ENCODE data around the gene CASZ1. TPM values are rescaled to one million over a fixed set of nuclear protein-coding genes. Genes with fewer than 3 reads are reported as not detected.

Gene CASZ1
- polyA plus RNA-seq, 3 donors: 0.30 to 3.7 (median 0.50) TPM

GRCh38 chr1:10637834-10638558, 158.4 kb downstream of the CASZ1 start:
- no peak for DNase-seq
- Histone ChIP-seq H3K4me1 (ENCODE audit: control insufficient read depth in 1 of 2, insufficient read depth in 2 of 2, low read length in 2 of 2) (no peaks in the 10 kb centered on the region), H3K36me3 (replicated peaks in 1 of 2; ENCODE audit: control insufficient read depth in 1 of 2, insufficient read depth in 2 of 2, low read length in 2 of 2) (no peaks in the 10 kb centered on the region), H3K4me3 (replicated peaks in 1 of 3; ENCODE audit: low read depth in 2 of 3, low read length in 3 of 3) (no peak overlapping the region), H3K9me3 (replicated peaks in 1 of 2; ENCODE audit: control insufficient read depth in 1 of 2, insufficient read depth in 1 of 2, low read length in 2 of 2) (no peaks in the 10 kb centered on the region), H4K20me1 (ENCODE audit: insufficient read depth, low read length) (no peaks in the 10 kb centered on the region), H3K27ac (ENCODE audit: low read depth in 1 of 2, low read length in 2 of 2) (no peak overlapping the region), H3K27me3 (ENCODE audit: control insufficient read depth in 2 of 2, insufficient read depth in 2 of 2, low read length in 2 of 2) (peaks cover 5 to 23% of the 10 kb centered on the region in 2 donors), H3K79me2 (ENCODE audit: insufficient read depth, low read length) (no peaks in the 10 kb centered on the region), H2AFZ (ENCODE audit: insufficient read depth, low read depth, low read length, poor library complexity, severe bottlenecking) (no peak overlapping the region), H3K4me2 (replicated peaks; ENCODE audit: extremely low read depth, low read length, poor library complexity, severe bottlenecking) (peak overlapping the region; percentile 31), H3K9ac (ENCODE audit: insufficient read depth, low read length, poor library complexity, severe bottlenecking) (no peak overlapping the region)
- Mint-ChIP-seq H3K4me3 (peak overlapping the region in 1 of 2 donors; percentile 63), H3K27ac (no peak overlapping the region), H3K27me3 (ENCODE audit: low read depth in 3 of 3) (peaks cover 23 to 45% (median 31%) of the 10 kb centered on the region in 3 donors), H3K4me1 (no peaks in the 10 kb centered on the region), H3K36me3 (peaks cover 7 to 14% of the 10 kb centered on the region in 2 donors), H3K9me3 (peaks cover 0 to 7% (median 5%) of the 10 kb centered on the region in 7 donors)
- WGBS (ENCODE audit: insufficient coverage): 39% methylated on average over 24 of the region's 29 CpGs
- intact Hi-C loops (cut with micrococcal nuclease): no loop called here
- no peak for TF ChIP-seq CTCF (IDR thresholded peaks at IDR 0.05)

DNA sequence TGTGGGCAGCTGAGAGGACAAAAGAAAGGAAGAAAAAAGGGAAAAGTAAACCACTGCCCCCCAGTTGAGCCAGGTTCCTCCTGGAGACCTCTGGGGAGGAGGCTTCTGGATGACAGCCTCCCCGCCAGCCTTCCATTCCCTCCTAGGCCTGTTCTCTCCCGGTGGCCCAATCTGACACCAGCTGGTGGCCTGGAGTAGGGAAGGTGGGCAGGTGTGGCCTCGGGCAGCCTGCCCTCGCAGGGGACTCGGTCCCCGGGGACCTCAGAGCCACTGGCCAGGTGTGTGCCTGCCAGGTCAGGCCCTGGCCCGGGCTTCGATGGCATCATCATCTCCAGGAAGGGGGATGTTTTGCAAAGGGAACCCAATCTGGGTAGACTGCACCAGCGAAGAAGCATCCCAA, 159.0 kb downstream of the CASZ1 start:
- Histone ChIP-seq H3K79me2 (ENCODE audit: insufficient read depth, low read length) (no peaks in the 10 kb centered on the region), H2AFZ (ENCODE audit: insufficient read depth, low read depth, low read length, poor library complexity, severe bottlenecking) (no peak overlapping the region), H3K27ac (ENCODE audit: low read depth in 1 of 2, low read length in 2 of 2) (no peak overlapping the region), H3K9me3 (replicated peaks in 1 of 2; ENCODE audit: control insufficient read depth in 1 of 2, insufficient read depth in 1 of 2, low read length in 2 of 2) (no peaks in the 10 kb centered on the region), H4K20me1 (ENCODE audit: insufficient read depth, low read length) (no peaks in the 10 kb centered on the region), H3K4me1 (ENCODE audit: control insufficient read depth in 1 of 2, insufficient read depth in 2 of 2, low read length in 2 of 2) (no peaks in the 10 kb centered on the region), H3K9ac (ENCODE audit: insufficient read depth, low read length, poor library complexity, severe bottlenecking) (no peak overlapping the region), H3K27me3 (ENCODE audit: control insufficient read depth in 2 of 2, insufficient read depth in 2 of 2, low read length in 2 of 2) (peaks cover 5 to 23% of the 10 kb centered on the region in 2 donors), H3K4me2 (replicated peaks; ENCODE audit: extremely low read depth, low read length, poor library complexity, severe bottlenecking) (no peak overlapping the region), H3K36me3 (replicated peaks in 1 of 2; ENCODE audit: control insufficient read depth in 1 of 2, insufficient read depth in 2 of 2, low read length in 2 of 2) (no peaks in the 10 kb centered on the region), H3K4me3 (replicated peaks in 1 of 3; ENCODE audit: low read depth in 2 of 3, low read length in 3 of 3) (no peak overlapping the region)
- Mint-ChIP-seq H3K27me3 (ENCODE audit: low read depth in 3 of 3) (peaks cover 23 to 45% (median 31%) of the 10 kb centered on the region in 3 donors), H3K4me1 (no peaks in the 10 kb centered on the region), H3K36me3 (peaks cover 7 to 14% of the 10 kb centered on the region in 2 donors), H3K27ac (no peak overlapping the region), H3K4me3 (peak overlapping the region in 1 of 2 donors; percentile 76), H3K9me3 (peaks cover 0 to 7% (median 5%) of the 10 kb centered on the region in 7 donors)
- DNase-seq: no peak
- WGBS (ENCODE audit: insufficient coverage): 100% methylated on average over 1 of the region's 9 CpGs
- TF ChIP-seq CTCF (IDR thresholded peaks at IDR 0.05): no peak
- intact Hi-C loops (cut with micrococcal nuclease): no loop called here

Measured in CD14-positive monocyte (primary cell).